Measurements from ENCODE around the gene ATP13A3.
"Not testable (repeated sequence)": the region's sequence is repeated elsewhere in the genome, so short reads cannot be mapped to it uniquely, and the experiment has no call there.

Gene ATP13A3

DNA sequence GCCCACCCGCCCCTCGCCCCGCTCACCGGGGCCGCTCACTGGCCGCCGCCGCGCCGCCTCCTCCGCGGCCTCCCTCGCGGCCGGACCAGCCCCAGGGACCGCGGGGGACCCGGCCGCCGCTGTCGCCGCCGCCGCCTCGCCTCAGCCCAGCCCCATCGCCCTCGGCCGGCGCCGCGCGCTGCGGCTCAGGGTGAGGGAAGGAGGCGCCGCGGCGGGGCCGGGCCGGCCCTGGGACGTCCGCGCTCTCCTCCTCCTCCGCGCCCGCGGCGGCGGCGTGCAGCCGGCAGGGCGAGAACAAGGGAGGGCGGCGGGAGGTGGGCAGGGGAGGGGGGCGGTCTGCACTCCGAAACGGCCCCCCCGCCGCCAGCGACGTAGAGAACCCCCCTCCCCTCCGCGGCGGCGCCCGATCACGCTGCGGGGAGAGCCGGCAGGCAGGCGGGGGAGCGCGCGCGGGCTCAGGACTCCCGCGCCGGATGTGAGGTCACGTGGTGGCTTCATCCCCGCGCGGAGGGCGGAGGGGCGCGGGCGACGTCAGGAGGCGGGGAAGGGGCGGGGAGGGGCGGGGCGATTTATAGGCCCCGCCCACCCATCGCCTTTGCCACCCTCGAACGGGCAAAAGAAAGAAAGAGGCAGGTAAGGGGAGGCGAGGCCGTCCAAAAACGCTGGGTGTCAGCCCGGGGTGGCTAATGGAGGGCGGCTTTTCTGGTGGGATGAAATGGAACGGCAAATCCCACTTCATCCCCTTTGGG is at the start of gene ATP13A3:
TSS of gene ATP13A3 (minus strand) at position 463 of the 749 bp plus-strand sequence. CDS start 24,812 bp downstream, outside the sequence.
- DNase-seq, result peak; percentile 62 to 92

DNA sequence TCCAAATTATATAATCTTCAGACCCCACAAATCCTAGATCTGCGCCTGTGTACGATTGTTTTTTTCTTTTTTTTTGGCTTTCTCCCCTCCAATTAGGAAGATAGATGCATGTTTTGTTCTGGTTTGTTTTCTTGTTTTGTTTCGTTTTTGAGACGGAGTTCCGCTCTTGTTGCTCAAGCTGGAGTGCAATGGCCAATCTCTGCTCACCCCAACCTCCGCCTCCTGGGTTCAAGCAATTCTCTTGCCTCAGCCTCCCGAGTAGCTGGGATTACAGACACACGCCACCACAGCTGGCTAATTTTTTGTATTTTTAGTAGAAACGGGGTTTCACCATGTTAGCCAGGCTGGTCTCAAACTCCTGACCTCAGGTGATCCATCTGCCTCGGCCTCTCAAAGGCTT is 48.4 kb upstream of the ATP13A3 start:
- DNase-seq, result not testable (repeated sequence)

DNA sequence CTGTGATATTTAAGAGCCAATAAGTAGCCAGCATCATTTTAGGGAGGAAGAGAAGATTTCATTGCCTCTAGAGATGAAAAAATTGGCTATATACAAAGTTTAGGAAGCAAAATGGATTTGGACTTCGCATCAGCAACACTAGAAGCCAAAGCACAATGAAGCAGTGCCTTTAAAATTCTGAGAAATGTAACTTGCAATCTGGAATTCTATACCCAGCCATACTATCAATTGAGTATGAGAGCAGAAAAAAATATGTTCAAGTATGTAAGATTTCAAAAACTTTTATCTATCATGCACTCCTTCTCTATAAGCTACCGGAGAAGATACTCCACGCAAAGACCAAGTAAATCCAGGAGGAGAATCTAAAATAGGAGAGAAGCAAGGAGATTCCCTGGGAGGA is 47.4 kb upstream of the ATP13A3 start:
- no peak for DNase-seq

DNA sequence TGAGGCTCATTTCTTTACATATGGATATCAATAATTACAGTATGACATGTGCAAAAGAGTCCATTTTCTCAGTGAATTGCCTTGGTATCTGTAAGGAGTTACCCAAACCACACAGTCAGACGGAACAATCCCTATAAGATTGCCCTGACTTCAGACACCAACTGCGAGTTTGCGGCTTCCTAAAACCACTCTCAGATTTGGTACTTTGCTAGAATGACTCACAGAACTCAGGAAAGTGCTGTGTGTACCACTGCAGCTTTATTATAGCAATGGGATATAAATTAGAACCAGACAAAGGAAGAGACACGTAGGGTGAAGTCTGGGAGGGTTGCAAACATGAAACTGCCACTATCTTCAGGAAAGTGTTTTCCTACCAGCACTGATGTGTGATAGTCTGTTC is 45.8 kb upstream of the ATP13A3 start:
- DNase-seq, result no peak

DNA sequence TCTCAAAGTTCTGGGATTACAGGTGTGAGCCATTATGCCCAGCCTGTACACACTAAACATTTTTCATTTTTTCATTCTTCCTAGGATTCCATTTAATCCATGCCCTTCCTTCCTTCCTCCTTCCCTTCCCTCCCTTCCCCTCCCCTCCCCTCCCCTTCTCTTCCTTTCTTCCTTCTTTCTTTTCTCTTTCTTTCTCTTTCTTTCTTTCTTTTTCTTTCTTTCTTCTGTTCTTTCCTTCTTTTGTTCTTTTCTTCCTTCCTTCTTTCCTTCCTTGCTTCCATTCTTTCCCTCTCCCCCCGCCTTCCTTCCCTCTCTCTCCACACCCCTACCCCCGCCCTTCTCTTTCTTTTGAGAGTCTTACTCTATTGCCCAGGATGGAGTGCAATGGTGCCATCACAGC is 40.9 kb upstream of the ATP13A3 start:
- DNase-seq, result no peak

DNA sequence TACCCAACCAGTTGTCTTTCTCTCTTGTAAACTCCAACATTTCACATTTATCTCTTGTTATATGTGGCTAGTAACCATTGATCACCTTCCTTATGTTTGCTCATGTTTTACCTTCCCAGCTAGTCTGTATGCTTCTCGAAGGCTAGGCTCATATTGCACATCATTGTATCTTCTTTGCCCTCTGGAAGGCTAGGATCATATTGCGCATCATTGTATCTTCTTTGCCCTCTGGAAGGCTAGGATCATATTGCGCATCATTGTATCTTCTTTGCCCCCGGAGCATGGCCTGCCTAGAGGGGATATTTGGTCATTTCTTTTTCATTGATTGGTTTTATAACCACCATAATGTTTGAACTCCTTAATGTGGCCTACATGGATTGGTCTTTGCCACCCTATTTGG is 39.4 kb upstream of the ATP13A3 start:
- no peak for DNase-seq

DNA sequence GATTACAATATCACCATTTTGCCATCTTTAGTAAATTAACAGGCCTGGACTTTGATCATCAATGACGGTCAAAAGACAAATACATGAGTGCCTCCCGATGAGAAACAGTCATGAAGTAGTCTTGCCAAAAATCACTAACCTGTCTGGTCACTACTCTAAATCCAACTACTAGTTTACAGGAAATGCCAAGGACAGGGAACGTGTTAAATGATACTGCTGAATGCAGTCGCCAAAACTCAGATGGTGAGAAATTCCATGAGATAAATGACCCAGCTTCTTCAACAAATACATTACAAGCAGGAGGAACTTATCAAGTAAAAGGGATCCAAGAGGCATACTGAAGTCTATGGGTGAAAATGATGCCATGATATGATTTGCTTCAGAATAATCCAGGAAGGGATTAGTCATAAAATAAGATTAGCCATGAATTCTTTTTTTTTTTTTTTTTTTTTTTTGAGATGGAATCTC is 35.8 kb upstream of the ATP13A3 start:
- no peak for DNase-seq

DNA sequence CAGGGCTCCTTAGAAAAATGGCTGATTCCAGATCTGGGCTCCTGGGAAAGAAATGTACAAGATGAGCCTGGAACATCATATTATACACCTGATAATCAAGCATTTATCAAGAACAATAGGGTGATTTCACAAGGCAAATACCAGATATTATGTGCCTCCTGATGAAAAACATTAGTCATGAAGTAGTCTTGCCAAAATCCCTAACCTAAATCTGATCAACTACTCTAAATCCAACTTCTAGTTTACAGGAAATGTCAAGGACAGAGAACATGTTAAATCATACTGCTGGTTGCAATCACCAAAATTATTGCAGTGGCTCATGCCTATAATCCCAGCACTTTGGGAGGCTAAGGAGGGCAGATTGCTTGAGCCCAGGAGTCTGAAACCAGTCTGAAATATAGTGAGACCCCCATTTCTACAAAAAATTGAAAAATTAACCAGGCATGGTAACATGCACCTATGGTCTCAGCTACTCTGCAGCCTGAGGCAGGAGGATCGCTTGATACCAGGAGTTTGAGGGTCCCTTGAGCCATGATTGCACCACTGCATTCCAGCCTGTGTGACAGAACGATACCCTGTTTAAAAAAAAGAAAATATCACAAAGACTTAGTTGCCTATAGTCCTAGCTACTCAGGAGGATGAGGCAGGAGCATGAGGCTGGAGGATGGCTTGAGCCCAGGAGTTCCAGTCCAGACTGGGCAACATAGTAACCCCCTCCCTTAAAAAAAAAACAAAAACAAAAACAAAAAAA is 34.9 kb upstream of the ATP13A3 start:
- no peak for DNase-seq

DNA sequence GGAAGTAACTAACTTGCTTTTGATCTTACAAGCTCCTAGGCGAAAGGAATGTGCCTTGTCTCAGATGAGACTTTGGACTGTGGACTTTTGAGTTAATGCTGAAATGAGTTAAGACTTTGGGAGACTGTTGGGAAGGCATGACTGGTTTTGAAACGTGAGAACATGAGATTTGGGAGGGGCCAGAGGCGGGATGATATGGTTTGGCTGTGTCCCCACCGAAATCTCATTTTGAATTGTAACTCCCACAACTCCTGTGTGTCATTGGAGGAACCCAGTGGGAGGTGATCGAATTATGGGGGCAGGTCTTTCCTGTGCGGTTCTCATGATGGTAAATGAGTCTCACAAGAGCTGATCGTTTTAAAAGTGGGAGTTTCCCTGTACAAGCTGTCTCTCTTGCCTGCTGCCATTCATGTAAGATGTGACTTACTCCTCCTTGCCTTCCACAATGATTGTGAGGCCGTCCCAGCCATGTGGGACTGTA is 33.9 kb upstream of the ATP13A3 start:
- DNase-seq, result not testable (repeated sequence)

DNA sequence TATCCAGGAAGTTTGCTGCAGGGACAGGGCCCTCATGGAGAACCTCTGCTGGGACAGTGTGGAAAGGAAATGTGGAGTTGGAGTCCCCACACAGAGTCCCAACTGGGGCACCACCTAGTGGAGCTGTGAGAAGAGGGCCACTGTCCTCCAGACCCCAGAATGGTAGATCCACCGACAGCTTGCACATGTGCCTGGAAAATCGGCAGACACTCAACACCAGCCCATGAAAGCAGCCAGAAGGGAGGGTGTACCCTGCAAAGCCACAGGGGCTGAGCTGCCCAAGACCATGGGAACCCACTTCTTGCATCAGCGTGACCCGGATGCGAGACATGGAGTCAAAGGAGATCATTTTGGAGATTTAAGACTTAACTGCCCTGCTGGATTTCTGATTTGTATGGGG is 33.4 kb upstream of the ATP13A3 start:
- not testable (repeated sequence) for DNase-seq

DNA sequence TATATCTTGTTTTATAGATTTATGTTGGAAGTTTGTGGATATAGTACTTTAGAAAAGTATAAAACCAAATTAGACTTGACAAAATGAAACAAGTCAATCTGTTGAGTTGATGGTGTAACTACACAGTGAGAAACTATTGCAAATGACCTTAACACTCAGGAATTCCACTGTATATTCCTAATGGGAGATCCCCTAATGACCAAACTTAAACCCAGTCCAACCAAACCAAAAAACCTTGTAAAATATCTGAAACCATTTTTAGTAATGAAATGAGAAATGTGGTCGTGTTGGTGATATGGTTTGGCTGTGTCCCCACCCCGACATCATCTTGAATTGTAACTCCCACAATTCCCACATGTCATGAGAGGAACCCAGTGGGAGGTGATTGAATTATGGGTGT is 31.9 kb upstream of the ATP13A3 start:
- DNase-seq, result no peak

DNA sequence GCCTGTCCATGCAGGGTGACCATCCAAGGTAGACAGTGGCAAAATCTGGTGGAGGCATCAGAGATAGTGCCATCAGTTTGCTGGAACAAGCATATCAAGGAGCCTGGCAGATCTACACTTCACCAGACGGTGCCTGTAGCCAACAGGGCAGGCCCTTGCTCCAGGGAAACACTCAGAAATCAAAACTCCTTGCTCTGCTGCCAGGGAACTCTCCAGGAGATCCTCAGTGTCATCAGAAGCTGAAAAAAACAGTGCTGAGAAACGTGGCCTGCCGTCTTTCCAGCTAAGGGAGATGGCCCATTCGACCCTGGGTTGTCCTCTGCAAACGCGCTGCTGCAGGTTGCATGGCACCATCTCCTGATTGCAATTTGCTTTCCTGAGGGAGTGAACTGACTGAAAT is 30.5 kb upstream of the ATP13A3 start:
- DNase-seq, result no peak

DNA sequence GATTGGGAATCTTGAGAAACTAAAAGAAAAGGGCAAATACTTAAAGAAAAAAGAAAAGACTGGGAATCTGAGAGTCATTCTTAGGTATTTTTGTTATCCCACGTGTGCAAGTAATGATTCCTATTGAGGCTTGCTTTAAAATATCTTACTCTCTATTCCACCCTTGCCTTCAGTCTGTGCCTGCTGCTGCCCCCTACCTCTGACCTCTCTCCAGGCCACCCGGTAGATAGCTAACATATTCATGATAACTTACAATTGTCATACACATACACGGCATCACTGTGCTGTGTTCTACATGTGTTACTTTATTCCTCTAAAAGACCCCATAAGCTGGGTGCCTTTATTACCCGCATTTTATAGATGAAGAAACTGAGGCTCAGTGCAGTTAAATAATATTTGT is 27.8 kb upstream of the ATP13A3 start:
- DNase-seq, result no peak

DNA sequence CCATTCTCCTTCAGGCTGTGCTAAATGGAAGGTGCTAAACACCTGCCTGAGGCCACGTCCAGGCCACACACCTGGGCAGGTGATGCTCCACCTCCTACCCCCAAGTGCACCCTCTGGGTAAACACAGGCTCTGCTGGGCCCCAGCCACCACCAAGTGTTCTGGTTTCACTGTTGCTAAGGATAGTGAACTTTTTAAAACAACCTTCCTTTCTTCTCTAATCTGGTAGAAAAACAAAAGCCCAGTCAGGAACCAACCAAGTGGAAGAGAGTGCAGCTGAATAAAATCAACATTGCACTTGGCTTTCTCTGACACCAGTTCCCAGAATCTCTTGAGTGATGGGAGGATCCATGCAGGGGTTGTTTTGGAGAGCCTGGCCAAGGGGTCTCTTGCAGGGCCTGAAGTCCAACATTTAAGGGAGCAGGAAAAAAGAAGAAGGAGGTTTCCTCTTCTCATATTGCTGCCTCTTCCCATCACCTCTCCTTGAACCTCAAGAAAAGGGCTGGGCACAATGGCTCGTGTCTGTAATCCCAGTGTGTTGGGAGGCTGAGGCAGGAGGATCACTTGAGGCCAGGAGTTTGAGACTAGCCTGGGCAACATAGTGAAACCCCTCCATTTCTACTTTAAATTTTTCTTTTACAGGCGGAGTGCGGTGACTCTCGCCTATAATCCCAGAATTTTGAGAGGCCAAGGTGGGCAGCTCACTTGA is 26.2 kb upstream of the ATP13A3 start:
- DNase-seq, result peak; percentile 82 to 85

DNA sequence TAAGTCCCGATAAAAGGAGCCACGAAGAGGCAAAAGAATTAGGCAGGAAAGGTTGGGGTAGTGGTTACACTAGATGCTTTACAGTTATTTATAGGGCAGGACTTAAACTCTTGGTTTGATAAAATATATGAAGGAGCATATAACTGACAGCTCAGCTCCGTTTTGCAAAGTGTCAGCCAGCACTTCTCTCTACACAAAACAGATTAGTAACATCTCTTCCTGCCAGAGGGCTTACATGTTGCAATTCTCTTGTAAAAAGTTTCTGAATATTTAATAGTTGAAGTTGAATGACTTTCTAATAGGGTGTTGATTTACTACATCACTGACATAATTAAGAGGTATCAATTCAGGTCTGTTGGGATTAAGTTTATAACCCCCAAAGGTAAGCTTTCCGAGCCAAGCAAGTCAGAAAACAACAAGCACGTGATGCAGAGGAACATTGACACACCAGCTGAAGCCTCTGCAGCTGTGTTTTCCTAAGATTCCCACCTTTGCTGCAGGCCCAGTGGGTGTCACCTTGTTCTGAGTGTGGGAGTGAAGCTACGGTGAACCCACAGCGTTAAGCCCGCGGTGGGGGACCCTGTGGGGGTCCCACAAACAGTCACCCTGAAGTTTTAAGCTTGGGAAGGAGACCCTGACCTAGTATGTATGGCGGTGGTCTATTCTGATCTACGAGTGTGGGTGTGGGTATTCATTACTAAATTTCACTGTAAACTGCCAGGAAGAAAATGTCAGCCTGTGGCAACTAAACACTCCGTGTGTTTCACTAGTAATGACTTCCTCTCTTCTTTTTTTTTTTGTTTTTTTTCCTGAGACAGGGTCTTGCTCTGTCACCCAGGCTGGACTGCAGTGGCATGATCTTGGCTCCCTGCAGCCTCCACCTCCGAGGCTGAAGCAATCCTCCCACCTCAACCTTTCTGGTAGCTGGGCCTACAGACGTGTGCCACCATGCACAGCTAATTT is 22.0 kb upstream of the ATP13A3 start:
- DNase-seq, result no peak

DNA sequence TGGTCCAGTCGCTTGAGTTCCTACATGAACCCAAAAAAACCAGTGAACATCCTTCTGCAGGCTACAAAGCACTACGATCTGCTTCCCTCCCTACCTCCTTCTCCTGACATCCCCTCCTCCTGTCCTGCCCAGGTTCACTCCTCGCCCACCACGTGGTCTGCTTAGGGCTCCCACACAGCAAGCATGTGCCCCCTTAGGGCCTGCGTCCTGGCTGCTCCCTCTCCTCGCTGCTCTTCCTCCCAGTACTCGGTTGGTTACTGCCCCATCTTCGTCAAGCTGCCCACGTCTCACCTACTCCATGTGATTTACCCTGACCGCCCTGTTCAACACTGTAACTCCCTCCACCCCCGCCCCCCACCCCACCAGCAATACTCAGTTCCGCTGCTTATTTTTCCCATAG is 20.8 kb upstream of the ATP13A3 start:
- no peak for DNase-seq

DNA sequence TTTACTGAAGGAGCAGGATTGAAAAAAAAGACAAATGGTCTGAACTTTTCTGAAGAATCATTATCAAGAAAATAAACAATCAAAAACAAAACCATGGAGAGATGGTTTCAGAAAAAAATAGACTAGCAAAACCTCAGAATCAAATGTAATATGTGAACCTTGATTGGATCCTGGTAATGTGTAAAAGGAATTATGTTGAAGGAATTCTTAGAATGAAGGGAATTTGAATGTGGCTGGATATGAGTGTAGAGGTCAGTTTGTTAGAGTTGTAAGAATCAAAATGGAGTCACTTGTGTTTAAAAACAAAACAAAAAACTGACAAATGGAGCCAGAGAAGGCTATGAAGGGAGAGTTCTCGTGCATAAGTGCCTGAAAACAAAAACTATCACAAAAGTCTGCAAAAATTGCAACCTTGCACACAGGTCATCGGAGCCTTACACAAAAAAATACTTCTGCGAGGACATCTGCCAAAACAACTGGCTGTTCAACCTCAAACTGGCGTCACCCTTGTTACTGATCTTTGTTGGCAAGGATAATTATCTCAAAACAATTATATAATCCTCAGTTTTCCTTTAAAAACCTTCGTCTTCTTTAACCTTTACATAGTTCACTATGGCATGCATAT is 19.1 kb upstream of the ATP13A3 start:
- DNase-seq, result no peak

DNA sequence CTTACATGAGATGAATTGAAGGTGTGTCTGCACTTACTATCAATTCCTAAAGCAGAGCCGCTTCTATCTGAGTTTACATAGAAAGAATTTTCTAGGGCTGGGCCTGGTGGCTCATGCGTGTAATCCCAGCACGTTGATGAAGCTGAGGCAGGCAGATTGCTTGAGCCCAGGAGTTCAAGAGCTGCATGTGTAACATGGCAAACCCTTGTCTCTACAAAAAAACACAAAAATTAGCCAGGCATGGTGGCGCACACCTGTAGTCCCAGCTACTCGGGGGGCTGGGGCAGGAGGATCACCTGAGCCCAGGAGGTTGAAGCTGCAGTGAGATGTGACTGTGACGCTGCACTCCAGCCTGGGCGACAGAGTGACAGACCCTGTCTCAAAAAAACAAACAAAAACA is 18.1 kb upstream of the ATP13A3 start:
- no peak for DNase-seq

DNA sequence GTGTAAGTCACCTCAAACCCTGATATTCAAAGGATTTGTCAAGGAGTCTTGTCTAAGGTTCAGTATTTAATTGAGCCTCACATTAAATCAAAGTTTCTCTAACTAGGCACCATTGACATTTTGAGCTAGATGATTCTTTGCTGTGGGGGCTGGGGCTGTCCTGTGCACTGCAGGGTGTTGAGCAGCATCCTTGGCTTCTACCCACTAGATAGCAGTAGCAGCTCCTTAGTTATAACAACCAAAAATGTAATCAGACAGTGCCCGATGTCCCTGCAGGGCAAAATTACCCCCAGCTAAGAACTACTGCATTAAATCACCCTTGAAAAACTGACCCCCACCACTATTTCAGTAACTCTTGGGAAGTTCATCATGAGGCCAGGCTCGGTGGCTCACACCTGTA is 17.3 kb upstream of the ATP13A3 start:
- no peak for DNase-seq

DNA sequence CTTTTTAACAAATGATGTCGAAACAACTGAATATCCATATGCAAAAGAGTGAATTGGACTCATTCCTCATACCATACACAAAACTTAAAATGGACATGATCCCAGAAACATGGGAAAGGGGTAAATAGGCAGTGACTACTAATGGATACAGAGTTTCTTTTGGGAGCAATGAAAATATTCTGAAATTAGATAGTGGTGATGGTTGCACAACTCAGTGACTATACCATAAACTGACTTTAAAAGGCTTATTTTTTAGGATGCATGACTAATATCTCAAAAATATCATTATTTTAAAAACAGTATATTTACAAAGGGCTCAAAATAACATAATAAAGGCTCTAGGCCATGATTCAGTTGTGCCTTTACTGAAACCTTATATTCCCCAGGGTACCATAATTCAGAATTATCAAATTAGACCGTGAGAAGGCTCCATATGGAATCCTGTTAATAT is 16.3 kb upstream of the ATP13A3 start:
- no peak for DNase-seq

DNA sequence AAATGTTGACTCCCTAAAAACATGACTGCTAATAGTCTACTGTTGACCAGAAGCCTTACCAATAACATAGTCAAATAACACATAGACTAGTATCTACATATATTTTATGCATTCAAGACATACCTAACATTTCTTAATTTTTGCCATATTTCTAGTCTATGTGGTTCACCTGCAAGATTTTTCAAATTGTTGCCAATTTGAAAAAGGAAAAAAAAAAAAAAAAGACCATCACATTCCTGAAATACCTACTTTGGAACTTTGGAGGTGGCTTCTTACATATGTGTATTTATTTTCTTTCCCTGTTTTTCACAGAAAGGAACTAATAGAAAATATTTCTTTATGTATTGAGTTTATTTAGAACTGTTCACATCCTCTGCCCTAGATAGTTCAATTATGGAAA is 13.4 kb upstream of the ATP13A3 start:
- no peak for DNase-seq

DNA sequence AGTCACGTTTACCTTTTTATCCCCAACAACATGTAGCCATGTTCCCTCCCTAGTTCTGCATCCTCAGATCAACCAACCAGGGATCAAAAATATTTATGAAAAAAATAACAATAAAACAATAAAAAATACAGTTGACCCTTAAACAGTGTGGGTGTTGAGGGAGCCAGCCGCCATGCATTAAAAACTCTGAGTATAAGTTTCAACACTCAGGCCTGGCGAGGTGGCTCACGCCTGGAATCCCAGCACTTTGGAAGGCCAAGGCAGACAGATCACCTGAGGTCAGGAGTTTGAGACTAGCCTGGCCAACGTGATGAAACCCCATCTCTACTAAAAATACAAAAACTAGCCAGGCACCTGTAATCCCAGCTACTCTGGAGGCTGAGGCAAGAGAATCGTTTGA is 12.7 kb upstream of the ATP13A3 start:
- not testable (repeated sequence) for DNase-seq
